A549 (cell line): ENCODE data around the gene SLCO4A1. TPM values are rescaled to one million over a fixed set of nuclear protein-coding genes. Genes with fewer than 3 reads are reported as not detected.

Source experiments
- ATAC-seq, 2 experiments: fragments of 200-7000 bp in 1 of 2; fragments of >200 bp in 1 of 2; cut with Nextera tagmentation in 1 of 2; cut with Tn5 transposase in 1 of 2; 3 replicates each; pipeline versions ENCODE4 v1.8.0 to v1.9.1; 2018 to 2020; ENCODE audit warnings: mild to moderate bottlenecking in 1 of 2, moderate library complexity in 1 of 2
- CTCF ChIA-PET: fragments of 300-600 bp; sonication (Branson Sonifier 250); formaldehyde crosslinking; extraction: SDS; loops from one replicate; lab custom pipeline; 2021; ENCODE audit warnings: antibody characterized with exemption, inconsistent platforms; lab: Yijun Ruan, JAX
- POLR2A ChIA-PET: fragments of 350-600 bp; formaldehyde crosslinking; extraction: SDS; loops from one replicate; lab custom pipeline; 2021; ENCODE audit warnings: antibody characterized with exemption, inconsistent platforms; lab: Yijun Ruan, JAX
- DNase-seq, 2 experiments: peaks; one replicate each; pipeline versions ENCODE4 v3.0.0 to v3.0.0-alpha.2; 2011 to 2016; ENCODE audit warnings: low read depth in 1 of 2, low spot score in 1 of 2
- FAIRE-seq: peaks from 2 replicates; lab custom pipeline; 2011; peaks lifted over from hg19 to GRCh38; lab: Jason Lieb, UNC
- H3K27ac ChIP-seq, 2 experiments: fragments of >200 bp; sonication (Bioruptor Twin); formaldehyde crosslinking; 3 replicates each; pipeline ENCODE4 v1.5.1; 2016 to 2017
- H3K4me1 ChIP-seq: fragments of >200 bp; sonication (Bioruptor Twin); formaldehyde crosslinking; 3 replicates; pipeline ENCODE4 v1.6.1; 2016
- H3K4me2 ChIP-seq: fragments of >200 bp; sonication (Bioruptor Twin); formaldehyde crosslinking; 3 replicates; pipeline ENCODE4 v1.6.1; 2016
- H3K4me3 ChIP-seq: fragments of >200 bp; sonication (Bioruptor Twin); formaldehyde crosslinking; 3 replicates; pipeline ENCODE4 v1.5.1; 2016
- H3K9me3 ChIP-seq: fragments of >200 bp; sonication (Bioruptor Twin); formaldehyde crosslinking; 3 replicates; pipeline ENCODE4 v1.6.1; 2016
- BHLHE40 ChIP-seq: IDR thresholded peaks from 2 replicates; pipeline ENCODE4 v1.6.1; 2012; ENCODE audit warnings: low read depth, low read length, inconsistent platforms
- CEBPB ChIP-seq, 2 experiments: fragments of >200 bp in 1 of 2; sonication (Bioruptor Twin) in 1 of 2; formaldehyde crosslinking in 1 of 2; IDR thresholded peaks; 2 replicates each; pipeline ENCODE4 v1.6.1; 2012 to 2016
- CHD2 ChIP-seq: fragments of 150-350 bp; IDR thresholded peaks from 2 replicates; pipeline ENCODE4 v1.6.1; 2014; ENCODE audit warnings: low read length; ENCODE audit not compliant: partially characterized antibody
- EHF ChIP-seq: fragments of 250-450 bp; sonication (Bioruptor Pico); IDR thresholded peaks from 2 replicates; pipeline ENCODE4 v1.5.0; 2020; ENCODE audit warnings: mild to moderate bottlenecking
- EP300 ChIP-seq, 2 experiments: fragments of >200 bp; sonication (Bioruptor Twin); formaldehyde crosslinking; IDR thresholded peaks; 2 replicates in 1 of 2; 3 replicates in 1 of 2; pipeline ENCODE4 v1.6.1; 2016 to 2017
- FOSB ChIP-seq: fragments of 250-450 bp; sonication (Bioruptor Pico); IDR thresholded peaks from 2 replicates; pipeline ENCODE4 v1.5.0; 2020; ENCODE audit warnings: mild to moderate bottlenecking, moderate library complexity
- FOSL2 ChIP-seq, 2 experiments: fragments of 450-650 bp in 1 of 2; fragments of >200 bp in 1 of 2; sonication (Bioruptor Twin) in 1 of 2; formaldehyde crosslinking; IDR thresholded peaks; 2 replicates each; pipeline versions ENCODE4 v1.5.0 to v1.6.1; 2016 to 2020; ENCODE audit warnings: mild to moderate bottlenecking in 1 of 2, moderate library complexity in 1 of 2
- FOXS1 ChIP-seq: fragments of 250-450 bp; sonication (Bioruptor Pico); IDR thresholded peaks from 2 replicates; pipeline ENCODE4 v1.5.0; 2020; ENCODE audit warnings: mild to moderate bottlenecking, moderate library complexity
- HDAC2 ChIP-seq: fragments of 200-600 bp; sonication (generic); IDR thresholded peaks from 2 replicates; pipeline ENCODE4 v1.6.1; 2016
- HEYL ChIP-seq: fragments of 250-450 bp; sonication (Bioruptor Pico); IDR thresholded peaks from 2 replicates; pipeline ENCODE4 v1.8.0; 2021; ENCODE audit warnings: mild to moderate bottlenecking, moderate library complexity
- HOXB13 ChIP-seq: fragments of 250-450 bp; sonication (Bioruptor Pico); IDR thresholded peaks from 2 replicates; pipeline ENCODE4 v1.5.0; 2020; ENCODE audit warnings: low read depth, mild to moderate bottlenecking, moderate library complexity
- JUN ChIP-seq, 2 experiments: fragments of >200 bp; sonication (Bioruptor Twin); formaldehyde crosslinking; IDR thresholded peaks; 2 replicates in 1 of 2; 3 replicates in 1 of 2; pipeline ENCODE4 v1.6.1; 2016 to 2017
- JUNB ChIP-seq: fragments of >200 bp; sonication (Bioruptor Twin); formaldehyde crosslinking; IDR thresholded peaks from 2 replicates; pipeline ENCODE4 v1.6.1; 2016
- KDM5A ChIP-seq: fragments of 200-600 bp; sonication (generic); IDR thresholded peaks from 2 replicates; pipeline ENCODE4 v1.6.1; 2016; ENCODE audit warnings: antibody characterized with exemption, mild to moderate bottlenecking
- MAFK ChIP-seq: fragments of 450-650 bp; IDR thresholded peaks from 2 replicates; pipeline ENCODE4 v1.6.1; 2014; ENCODE audit not compliant: partially characterized antibody
- NFE2L2 ChIP-seq: fragments of 150-350 bp; conservative IDR thresholded peaks from 2 replicates; pipeline ENCODE4 v1.6.1; 2014; ENCODE audit warnings: low read length
- NPAS2 ChIP-seq: fragments of 250-450 bp; sonication (Bioruptor Pico); IDR thresholded peaks from 2 replicates; pipeline ENCODE4 v1.8.0; 2022; ENCODE audit warnings: mild to moderate bottlenecking, moderate library complexity, borderline replicate concordance
- PHF8 ChIP-seq: fragments of 200-600 bp; sonication (generic); IDR thresholded peaks from 2 replicates; pipeline ENCODE4 v1.6.1; 2016; ENCODE audit warnings: low read depth, mild to moderate bottlenecking, antibody characterized with exemption, moderate library complexity, borderline replicate concordance
- RAD21 ChIP-seq, 2 experiments: fragments of >200 bp in 1 of 2; sonication (Bioruptor Twin) in 1 of 2; formaldehyde crosslinking in 1 of 2; IDR thresholded peaks in 1 of 2; conservative IDR thresholded peaks in 1 of 2; 2 replicates in 1 of 2; 3 replicates in 1 of 2; pipeline ENCODE4 v1.6.1; 2012 to 2018; ENCODE audit warnings: inconsistent platforms in 1 of 2
- REST ChIP-seq: fragments of 200-600 bp; sonication (generic); IDR thresholded peaks from 2 replicates; pipeline ENCODE4 v1.6.1; 2016; ENCODE audit warnings: antibody characterized with exemption, mild to moderate bottlenecking, moderate library complexity
- RFX5 ChIP-seq: fragments of 450-650 bp; IDR thresholded peaks from 2 replicates; pipeline ENCODE4 v1.7.1; 2014; ENCODE audit warnings: antibody characterized with exemption, mild to moderate bottlenecking, moderate library complexity
- SMC3 ChIP-seq: fragments of >200 bp; sonication (Bioruptor Twin); formaldehyde crosslinking; IDR thresholded peaks from 3 replicates; pipeline ENCODE4 v1.6.1; 2018; ENCODE audit warnings: inconsistent platforms
- TFCP2L1 ChIP-seq: fragments of 250-450 bp; sonication (Bioruptor Pico); IDR thresholded peaks from 2 replicates; pipeline ENCODE4 v1.5.0; 2021; ENCODE audit warnings: mild to moderate bottlenecking
- TP53 ChIP-seq: fragments of 250-450 bp; sonication (Bioruptor Pico); IDR thresholded peaks from 2 replicates; pipeline ENCODE4 v1.5.0; 2021; ENCODE audit warnings: mild to moderate bottlenecking, moderate library complexity
- ZSCAN20 ChIP-seq: fragments of 250-450 bp; sonication (Bioruptor Pico); IDR thresholded peaks from 2 replicates; pipeline ENCODE4 v1.8.0; 2022; ENCODE audit warnings: mild to moderate bottlenecking, moderate library complexity
- WGBS: methylation state at CpG from one replicate; pipeline ENCODE4 v1.1.6; 2017; ENCODE audit errors: missing lambda C conversion rate; 5-methylcytosine and 5-hydroxymethylcytosine counted together
- polyA plus RNA-seq, 4 experiments: library from polyadenylated mRNA; depleted of rRNA in 3 of 4; stranded (reverse); fragments of >200 nt; fragmentation: RNase III in 1 of 4; extraction: RNeasy Plus Mini Kit Qiagen cat#74134 plus additional on column Dnase treatment in 1 of 4; gene quantifications; 2 replicates in 3 of 4; 3 replicates in 1 of 4; pipeline ENCODE4 v1.2.3, GENCODE V29; 2011 to 2017
- TF ChIP-seq, protein P1 (sequence below): IDR thresholded peaks from 2 replicates; pipeline ENCODE4 v1.6.1; 2012
- TF ChIP-seq, protein P2 (sequence below): IDR thresholded peaks from 2 replicates; pipeline ENCODE4 v1.6.1; 2012

The SLCO4A1 gene
- polyA plus RNA-seq, 2 of the 4 experiments (the other 2 are of a cell fraction), result 1.3 to 11.2 TPM

- Histone ChIP-seq H3K4me1 (0 out of 3 replicates have a peak, but pooled peaks cover 5% of the 10 kb centered on the region), H3K4me3 (no peak overlapping the region), H3K4me2 (no peak overlapping the region), H3K9me3 (no peaks in the 10 kb centered on the region)
- no peak for ATAC-seq
- WGBS, result 79% methylated on average over 26 of the region's 27 CpGs
- POLR2A ChIA-PET, result no interaction called here
- no peak for TF ChIP-seq FOXS1 (CRISPR knock-in tag)
- TF ChIP-seq, all 56 proteins: peak for 0
- CTCF ChIA-PET, result interaction anchor here (0.7 to 15.7 kb wide), 23 partner anchors 7 to 342 kb away, joined by 3 to 311 read pairs (median 4); partner anchors contain the start of gene OGFR
- H3K27ac ChIP-seq, result no peak overlapping the region
- FAIRE-seq (no peak), DNase-seq (no peak)
Observed at GRCh38 chr20:62666736-62667529, 24.6 kb downstream of the SLCO4A1 start.

GRCh38 chr20:62667530-62668440 is 25.5 kb downstream of the SLCO4A1 start:
- Histone ChIP-seq H3K27ac (no peak overlapping the region), H3K9me3 (no peaks in the 10 kb centered on the region), H3K4me3 (no peak overlapping the region), H3K4me2 (no peak overlapping the region), H3K4me1 (no peaks in the 10 kb centered on the region)
- CTCF ChIA-PET, result interaction anchor here (0.7 to 15.7 kb wide), 33 partner anchors 8 to 683 kb away, joined by 3 to 311 read pairs (median 4); partner anchors contain the start of genes MRGBP and OGFR
- POLR2A ChIA-PET, result no interaction called here
- FAIRE-seq (no peak), DNase-seq (no peak), ATAC-seq (peak in 1 of 2 experiments; percentile 15; a peak in 3 of 6 replicates)
- no peak for TF ChIP-seq EHF
- TF ChIP-seq REST, result no peak
- no peak for TF ChIP-seq NPAS2 (CRISPR knock-in tag)
- TF ChIP-seq BHLHE40, result no peak
- no peak for TF ChIP-seq HEYL (CRISPR knock-in tag)
- 86% methylated on average over 28 of the region's 30 CpGs for WGBS

- POLR2A ChIA-PET, result no interaction called here
- Histone ChIP-seq H3K27ac (no peak overlapping the region), H3K4me3 (no peak overlapping the region), H3K4me1 (no peaks in the 10 kb centered on the region), H3K4me2 (no peak overlapping the region), H3K9me3 (no peaks in the 10 kb centered on the region)
- FAIRE-seq (no peak), ATAC-seq (peak; percentile 79 to 91), DNase-seq (peak; percentile 72 to 91)
- CTCF ChIA-PET, result interaction anchor here (0.7 to 15.7 kb wide), 25 partner anchors 13 to 684 kb away, joined by 3 to 311 read pairs (median 4); partner anchors contain the start of genes MRGBP and OGFR
- 38% methylated on average over 11 of the region's 13 CpGs for WGBS
- TF ChIP-seq TFCP2L1 (CRISPR knock-in tag) (no peak), EP300 (IDR thresholded peaks at IDR 0.05) (no peak), RAD21 (conservative IDR thresholded peaks at IDR 0.05 in 1 of 2, IDR thresholded peaks at IDR 0.05 in 1 of 2) (peak; percentile 93 to 97), HOXB13 (CRISPR knock-in tag) (no peak), KDM5A (no peak), MAFK (peak; percentile 11), RFX5 (no peak), FOSL2 (IDR thresholded peaks at IDR 0.05) (no peak), FOSL2 (CRISPR knock-in tag; IDR thresholded peaks at IDR 0.05) (no peak), ZSCAN20 (CRISPR knock-in tag) (no peak), CEBPB (IDR thresholded peaks at IDR 0.05) (no peak), JUNB (no peak), HDAC2 (no peak), SMC3 (peak; percentile 93), FOSB (no peak), CHD2 (no peak), JUN (IDR thresholded peaks at IDR 0.05) (no peak), TP53 (no peak), PHF8 (no peak), NFE2L2 (no peak), FOXS1 (CRISPR knock-in tag) (no peak)
- TF ChIP-seq, protein P1, sequence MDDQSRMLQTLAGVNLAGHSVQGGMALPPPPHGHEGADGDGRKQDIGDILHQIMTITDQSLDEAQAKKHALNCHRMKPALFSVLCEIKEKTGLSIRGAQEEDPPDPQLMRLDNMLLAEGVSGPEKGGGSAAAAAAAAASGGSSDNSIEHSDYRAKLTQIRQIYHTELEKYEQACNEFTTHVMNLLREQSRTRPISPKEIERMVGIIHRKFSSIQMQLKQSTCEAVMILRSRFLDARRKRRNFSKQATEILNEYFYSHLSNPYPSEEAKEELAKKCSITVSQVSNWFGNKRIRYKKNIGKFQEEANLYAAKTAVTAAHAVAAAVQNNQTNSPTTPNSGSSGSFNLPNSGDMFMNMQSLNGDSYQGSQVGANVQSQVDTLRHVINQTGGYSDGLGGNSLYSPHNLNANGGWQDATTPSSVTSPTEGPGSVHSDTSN, result no peak
- TF ChIP-seq, protein P2, sequence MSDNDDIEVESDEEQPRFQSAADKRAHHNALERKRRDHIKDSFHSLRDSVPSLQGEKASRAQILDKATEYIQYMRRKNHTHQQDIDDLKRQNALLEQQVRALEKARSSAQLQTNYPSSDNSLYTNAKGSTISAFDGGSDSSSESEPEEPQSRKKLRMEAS, result no peak
Observed at GRCh38 chr20:62668441-62669027, 26.2 kb downstream of the SLCO4A1 start.
